ENCODE results near the gene MAST4.

MAST4 gene

GRCh38 chr5:66697796-66698564 is 101.8 kb downstream of the MAST4 start:
- no peak for TF ChIP-seq CTCF (conservative IDR thresholded peaks at IDR 0.05)
- H3K27ac ChIP-seq: no peak overlapping the region

- no peak overlapping the region for H3K27ac ChIP-seq
- no peak for TF ChIP-seq CTCF (conservative IDR thresholded peaks at IDR 0.05)
These were observed 105.1 kb downstream of the MAST4 start for GRCh38 chr5:66701244-66701643.

GRCh38 chr5:66702426-66702825 is 106.2 kb downstream of the MAST4 start:
- TF ChIP-seq CTCF (conservative IDR thresholded peaks at IDR 0.05): no peak
- H3K27ac ChIP-seq: 0 out of 2 replicates have a peak overlapping the region, but pooled peaks have one; percentile 50

GRCh38 chr5:66704790-66705425 is 108.7 kb downstream of the MAST4 start:
- peak overlapping the region; percentile 50 for H3K27ac ChIP-seq
- no peak for TF ChIP-seq CTCF (conservative IDR thresholded peaks at IDR 0.05)

- TF ChIP-seq CTCF (conservative IDR thresholded peaks at IDR 0.05): no peak
These were observed 112.2 kb downstream of the MAST4 start for GRCh38 chr5:66708368-66708767.

GRCh38 chr5:66710557-66711088 is 114.4 kb downstream of the MAST4 start:
- no peak for TF ChIP-seq CTCF (conservative IDR thresholded peaks at IDR 0.05)
- H3K27ac ChIP-seq: no peak overlapping the region

More at GRCh38 chr5:66708368-66708767, 112.2 kb downstream of the MAST4 start:
- H3K27ac ChIP-seq: no peak overlapping the region

- no peak overlapping the region for H3K27ac ChIP-seq
- TF ChIP-seq CTCF (conservative IDR thresholded peaks at IDR 0.05): no peak
These were observed 117.8 kb downstream of the MAST4 start for GRCh38 chr5:66713998-66714397.
